HepG2 (cell line): ENCODE results near the gene PRKCZ. TPM values are rescaled to one million over a fixed set of nuclear protein-coding genes. Genes with fewer than 3 reads are reported as not detected.

Source experiments
- ATAC-seq: fragments of 200-7000 bp; cut with Tn5 transposase; 3 replicates; pipeline ENCODE4 v1.9.1; 2020; ENCODE audit warnings: mild to moderate bottlenecking, moderate library complexity
- BruUV-seq: library from RNA; stranded (reverse); fragments of 400-500 nt; replicated peaks from 2 replicates; lab custom pipeline; 2021; lab: Mats Ljungman, UMichigan
- CTCF ChIA-PET: fragments of 300-600 bp; formaldehyde crosslinking; extraction: SDS; loops from one replicate; lab custom pipeline; 2021; ENCODE audit warnings: low total read pairs, inconsistent platforms, low intra/inter-chr PET ratio; lab: Yijun Ruan, JAX
- POLR2A ChIA-PET: fragments of 350-600 bp; sonication (Branson Sonifier 250); formaldehyde crosslinking; loops from one replicate; lab custom pipeline; 2020; ENCODE audit warnings: antibody characterized with exemption, inconsistent platforms; lab: Yijun Ruan, JAX
- DNase-seq: peaks from one replicate; pipeline ENCODE4 v3.0.0-alpha.2; 2015; ENCODE audit warnings: low spot score
- FAIRE-seq: peaks from 3 replicates; lab custom pipeline; 2011; peaks lifted over from hg19 to GRCh38; lab: Jason Lieb, UNC
- H2AFZ ChIP-seq: one replicate; pipeline ENCODE4 v1.6.1; 2011; ENCODE audit warnings: low read length, inconsistent platforms
- H3K27ac ChIP-seq: fragments of 300-600 bp; 3 replicates; pipeline ENCODE4 v1.8.0; 2011; ENCODE audit warnings: mixed run types, mild to moderate bottlenecking, mixed read lengths, low read length, inconsistent platforms; ENCODE audit not compliant: insufficient read depth; ENCODE audit errors: extremely low read length
- H3K27me3 ChIP-seq, 2 experiments: fragments of 200-600 bp in 1 of 2; 2 replicates in 1 of 2; 3 replicates in 1 of 2; pipeline versions ENCODE4 v1.6.0 to v1.8.0; 2011; ENCODE audit warnings: low read length in 2 of 2, mild to moderate bottlenecking in 2 of 2, moderate library complexity in 2 of 2, inconsistent platforms in 1 of 2; ENCODE audit not compliant: insufficient read depth in 2 of 2, control insufficient read depth in 1 of 2
- H3K36me3 ChIP-seq, 2 experiments: fragments of 200-600 bp in 1 of 2; replicated peaks in 1 of 2; 2 replicates in 1 of 2; 3 replicates in 1 of 2; pipeline versions ENCODE4 v1.5.1 to v1.8.0; 2011; ENCODE audit warnings: low read length in 2 of 2, inconsistent platforms in 1 of 2; ENCODE audit not compliant: insufficient read depth in 2 of 2, control insufficient read depth in 1 of 2
- H3K4me1 ChIP-seq: 2 replicates; pipeline ENCODE4 v1.5.1; 2012; ENCODE audit warnings: low read length, inconsistent platforms; ENCODE audit not compliant: insufficient read depth
- H3K4me2 ChIP-seq: 2 replicates; pipeline ENCODE4 v1.6.0; 2011; ENCODE audit warnings: low read depth, low read length, inconsistent platforms
- H3K4me3 ChIP-seq, 3 experiments: fragments of 200-600 bp in 1 of 3; sonication (generic), shearing (Covaris generic) in 1 of 3; replicated peaks in 1 of 3; 2 replicates each; pipeline ENCODE4 v1.5.1; 2011 to 2016; ENCODE audit warnings: low read length in 3 of 3, inconsistent platforms in 2 of 3, low read depth in 2 of 3, mild to moderate bottlenecking in 2 of 3, control low read depth in 1 of 3, mixed read lengths in 1 of 3; ENCODE audit not compliant: insufficient read depth in 1 of 3
- H3K79me2 ChIP-seq: one replicate; pipeline ENCODE4 v1.6.1; 2011; ENCODE audit warnings: low read length, inconsistent platforms; ENCODE audit not compliant: insufficient read depth
- H3K9ac ChIP-seq: 2 replicates; pipeline ENCODE4 v1.6.0; 2011; ENCODE audit warnings: mild to moderate bottlenecking, low read depth, low read length, inconsistent platforms; ENCODE audit not compliant: insufficient read depth
- H3K9me3 ChIP-seq: 2 replicates; pipeline ENCODE4 v1.5.1; 2012; ENCODE audit warnings: mild to moderate bottlenecking, low read length
- H4K20me1 ChIP-seq: 2 replicates; pipeline ENCODE4 v1.6.0; 2011; ENCODE audit warnings: inconsistent platforms, mild to moderate bottlenecking, low read length, moderate library complexity; ENCODE audit not compliant: insufficient read depth
- CTCF ChIP-seq: sonication (generic); formaldehyde crosslinking; IDR thresholded peaks from 2 replicates; pipeline ENCODE4 v1.5.0; 2020; ENCODE audit warnings: mild to moderate bottlenecking, missing genetic modification reagents, moderate library complexity
- KDM4B ChIP-seq: sonication (generic); formaldehyde crosslinking; IDR thresholded peaks from 2 replicates; pipeline ENCODE4 v1.4.0; 2020; ENCODE audit warnings: missing genetic modification reagents
- PRPF4 ChIP-seq: fragments of 200-400 bp; formaldehyde crosslinking; IDR thresholded peaks from 2 replicates; pipeline ENCODE4 v1.6.1; 2016; ENCODE audit warnings: low read length, low read depth; ENCODE audit not compliant: poor library complexity, severe bottlenecking
- REXO4 ChIP-seq: sonication (generic); formaldehyde crosslinking; IDR thresholded peaks from 2 replicates; pipeline ENCODE4 v1.8.0; 2022; ENCODE audit warnings: missing genetic modification reagents, mild to moderate bottlenecking, borderline replicate concordance
- XRCC5 ChIP-seq: fragments of 200-400 bp; formaldehyde crosslinking; optimal IDR thresholded peaks from 2 replicates; pipeline ENCODE3; 2017; ENCODE audit warnings: mild to moderate bottlenecking, low read length
- ZNF12 ChIP-seq: sonication (generic); formaldehyde crosslinking; IDR thresholded peaks from 2 replicates; pipeline ENCODE4 v1.5.0; 2020; ENCODE audit warnings: missing genetic modification reagents
- ZNF44 ChIP-seq: sonication (generic); formaldehyde crosslinking; IDR thresholded peaks from 2 replicates; pipeline ENCODE4 v1.5.1; 2020; ENCODE audit warnings: mild to moderate bottlenecking, missing genetic modification reagents
- ZNF629 ChIP-seq: sonication (generic); formaldehyde crosslinking; conservative IDR thresholded peaks from 2 replicates; pipeline ENCODE4 v1.5.0; 2020; ENCODE audit warnings: missing genetic modification reagents
- ZNF678 ChIP-seq: sonication (generic); formaldehyde crosslinking; IDR thresholded peaks from 2 replicates; pipeline ENCODE4 v1.4.0; 2020; ENCODE audit warnings: mild to moderate bottlenecking, missing genetic modification reagents
- ZNF75D ChIP-seq: sonication (generic); formaldehyde crosslinking; IDR thresholded peaks from 2 replicates; pipeline ENCODE4 v1.8.1; 2023; ENCODE audit warnings: missing genetic modification reagents, mild to moderate bottlenecking, borderline replicate concordance
- ZSCAN31 ChIP-seq: sonication (generic); formaldehyde crosslinking; IDR thresholded peaks from 2 replicates; pipeline ENCODE4 v1.5.0; 2020; ENCODE audit warnings: low read depth, mild to moderate bottlenecking, missing genetic modification reagents
- WGBS: methylation state at CpG from one replicate; pipeline ENCODE4 v1.1.6; 2017; ENCODE audit warnings: low lambda C conversion rate; 5-methylcytosine and 5-hydroxymethylcytosine counted together
- in situ Hi-C: cut with HindIII; loops from 2 replicates; pipeline ENCODE4 v1.10.0; 2017; ENCODE audit warnings: low pct_unique_long_range_greater_than_20kb; ENCODE audit not compliant: extremely low pct_ligation_motif_present
- intact Hi-C: fragments of 100-400 bp; cut with micrococcal nuclease; formaldehyde crosslinking; loops from one replicate; pipeline ENCODE4 v1.10.0; 2022; ENCODE audit not compliant: unreplicated experiment
- polyA plus RNA-seq, 8 experiments: library from polyadenylated mRNA; depleted of rRNA in 3 of 8; stranded (reverse) in 7 of 8; unstranded in 1 of 8; fragments of >200 nt; fragmentation: Illumina TruSeq in 4 of 8; extraction: Trizol in 4 of 8; gene quantifications; 2 replicates each; pipeline versions ENCODE4 v1.2.1 to v1.2.3, GENCODE V29; 2011 to 2016; ENCODE audit warnings: low read depth in 4 of 8, missing spikeins in 1 of 8, mixed read lengths in 1 of 8; ENCODE audit not compliant: insufficient read depth in 1 of 8
- total RNA-seq, 5 experiments: library from RNA; depleted of rRNA; stranded (reverse); fragments of >200 nt; fragmentation: Illumina TruSeq; extraction: Trizol; gene quantifications; 2 replicates each; pipeline ENCODE4 v1.2.3, GENCODE V29; 2016; ENCODE audit warnings: low read depth in 1 of 5

PRKCZ gene
- total and polyA plus RNA-seq, 2 of the 13 experiments (the other 11 are each of a cell fraction or from before 2014, with no cell fraction given), result 34.7 to 85.2 TPM

- FAIRE-seq (no peak), ATAC-seq (no peak)
- Histone ChIP-seq H3K4me2 (no peak overlapping the region), H3K9me3 (no peaks in the 10 kb centered on the region), H3K4me3 (no peak overlapping the region), H2AFZ (no peak overlapping the region), H4K20me1 (no peaks in the 10 kb centered on the region), H3K79me2 (no peaks in the 10 kb centered on the region), H3K9ac (no peak overlapping the region), H3K36me3 (peaks cover 0 to 3% of the 10 kb centered on the region in 2 experiments; a peak in 1 of 5 replicates), H3K27ac (no peak overlapping the region), H3K4me1 (peaks cover 30% of the 10 kb centered on the region)
- in situ Hi-C loops (loop anchor here (5.0 kb wide), 1 partner anchor 37 kb away; no protein-coding TSS in a partner anchor), intact Hi-C loops (no loop called here)
- BruUV-seq, result no TSS peak
- CTCF ChIA-PET, result no interaction called here
- 94% methylated on average over 19 of the region's 22 CpGs for WGBS
- TF ChIP-seq KDM4B (CRISPR knock-in tag), result no peak
- TF ChIP-seq PRPF4, result no peak
- TF ChIP-seq CTCF, result no peak
- no peak for TF ChIP-seq ZNF629 (CRISPR knock-in tag)
- TF ChIP-seq XRCC5, result no peak
- no peak for TF ChIP-seq ZNF678 (CRISPR knock-in tag)
- no peak for TF ChIP-seq ZSCAN31 (CRISPR knock-in tag)
- TF ChIP-seq ZNF75D, result no peak
- no peak for TF ChIP-seq ZNF44 (CRISPR knock-in tag)
- TF ChIP-seq REXO4 (CRISPR knock-in tag), result no peak
- no peak for TF ChIP-seq ZNF12 (CRISPR knock-in tag)
- TF ChIP-seq, all 625 proteins: peak for 0
- POLR2A ChIA-PET, result no interaction called here
- no peaks in the 10 kb centered on the region for H3K27me3 ChIP-seq
- DNase-seq, result no peak
Measured at GRCh38 chr1:2099886-2100779, 49.9 kb downstream of the PRKCZ start.
